ENCODE results near the gene ZNF565. TPM values are rescaled to one million over a fixed set of nuclear protein-coding genes. Genes with fewer than 3 reads are reported as not detected.
"Not testable (repeated sequence)": the region's sequence is repeated elsewhere in the genome, so short reads cannot be mapped to it uniquely, and the experiment has no call there.

Gene ZNF565
- total RNA-seq, 8 experiments from 2014 or later: 2.9 to 5.7 (median 4.8) TPM

GRCh38 chr19:36203293-36203692 is 11.2 kb downstream of the ZNF565 start:
- WGBS, 10 experiments: 88 to 100% (median 98%) methylated on average over 1 to 4 of the region's 4 CpGs; no CpG with 5 or more reads in 2 of the 10 experiments
- ATAC-seq (replicated peaks in 6 of 8): no peak
- H3K27ac ChIP-seq: no peak overlapping the region
- in situ Hi-C loops (cut with MboI; ENCODE audit: low pct_unique_long_range_greater_than_20kb in 2 of 9, low sequenced_read_pairs in 9 of 9, unreplicated experiment in 9 of 9): no loop called here
- no peaks in the 10 kb centered on the region for H3K4me1 ChIP-seq (replicated peaks in 1 of 2)
- H3K4me3 ChIP-seq: no peak overlapping the region

- WGBS, 10 experiments: 14 to 100% (median 88%) methylated on average over 1 to 5 of the region's 6 CpGs; no CpG with 5 or more reads in 3 of the 10 experiments
- Histone ChIP-seq H3K27ac (no peak overlapping the region), H3K4me3 (no peak overlapping the region), H3K4me1 (replicated peaks in 1 of 2) (no peaks in the 10 kb centered on the region)
- no peak for ATAC-seq (replicated peaks in 6 of 8)
- in situ Hi-C loops (cut with MboI; ENCODE audit: low pct_unique_long_range_greater_than_20kb in 2 of 9, low sequenced_read_pairs in 9 of 9, unreplicated experiment in 9 of 9): no loop called here
Measured at GRCh38 chr19:36201684-36202083, 12.8 kb downstream of the ZNF565 start.

GRCh38 chr19:36198119-36198518 is 16.3 kb downstream of the ZNF565 start:
- 86 to 100% (median 100%) methylated on average over 1 to 2 of the region's 2 CpGs for WGBS, 10 experiments
- Histone ChIP-seq H3K4me1 (replicated peaks in 1 of 2) (no peaks in the 10 kb centered on the region), H3K4me3 (no peak overlapping the region), H3K27ac (no peak overlapping the region)
- in situ Hi-C loops (cut with MboI; ENCODE audit: low pct_unique_long_range_greater_than_20kb in 2 of 9, low sequenced_read_pairs in 9 of 9, unreplicated experiment in 9 of 9): loop anchor here in 1 of 9 experiments (25.0 kb wide), 1 partner anchor 314 kb away; no protein-coding TSS in a partner anchor
- peak in 3 of 8 experiments; percentile 73 to 83 (median 73) for ATAC-seq (replicated peaks in 6 of 8)

GRCh38 chr19:36196249-36196648 is 18.2 kb downstream of the ZNF565 start:
- in situ Hi-C loops (cut with MboI; ENCODE audit: low pct_unique_long_range_greater_than_20kb in 2 of 9, low sequenced_read_pairs in 9 of 9, unreplicated experiment in 9 of 9): loop anchor here in 1 of 9 experiments (25.0 kb wide), 1 partner anchor 316 kb away; no protein-coding TSS in a partner anchor
- no peak for ATAC-seq (replicated peaks in 6 of 8)
- Histone ChIP-seq H3K27ac (no peak overlapping the region), H3K4me3 (no peak overlapping the region), H3K4me1 (replicated peaks in 1 of 2) (no peaks in the 10 kb centered on the region)
- 50 to 100% (median 89%) methylated on average over 1 to 2 of the region's 2 CpGs; no CpG with 5 or more reads in 4 of the 10 experiments for WGBS, 10 experiments

GRCh38 chr19:36186722-36187121 is 27.7 kb downstream of the ZNF565 start:
- not testable (repeated sequence) for H3K4me1 ChIP-seq (replicated peaks in 1 of 2); ATAC-seq (replicated peaks in 6 of 8); H3K4me3 ChIP-seq; H3K27ac ChIP-seq
- in situ Hi-C loops (cut with MboI; ENCODE audit: low pct_unique_long_range_greater_than_20kb in 2 of 9, low sequenced_read_pairs in 9 of 9, unreplicated experiment in 9 of 9): loop anchor here in 1 of 9 experiments (25.0 kb wide), 1 partner anchor 326 kb away; no protein-coding TSS in a partner anchor
- 80 to 100% (median 100%) methylated on average over 1 to 4 of the region's 5 CpGs; no CpG with 5 or more reads in 2 of the 10 experiments for WGBS, 10 experiments

GRCh38 chr19:36183245-36183628 is 31.2 kb downstream of the ZNF565 start:
- no peak for ATAC-seq (replicated peaks in 6 of 8)
- Histone ChIP-seq H3K27ac (no peak overlapping the region), H3K4me3 (no peak overlapping the region), H3K4me1 (replicated peaks in 1 of 2) (no peaks in the 10 kb centered on the region)
- WGBS, 10 experiments: 0 to 100% (median 94%) methylated on average over 1 to 6 of the region's 10 CpGs; no CpG with 5 or more reads in 2 of the 10 experiments
- in situ Hi-C loops (cut with MboI; ENCODE audit: low pct_unique_long_range_greater_than_20kb in 2 of 9, low sequenced_read_pairs in 9 of 9, unreplicated experiment in 9 of 9): loop anchor here in 1 of 9 experiments (25.0 kb wide), 1 partner anchor 329 kb away; no protein-coding TSS in a partner anchor

- in situ Hi-C loops (cut with MboI; ENCODE audit: low pct_unique_long_range_greater_than_20kb in 2 of 9, low sequenced_read_pairs in 9 of 9, unreplicated experiment in 9 of 9): loop anchor here in 1 of 9 experiments (25.0 kb wide), 1 partner anchor 330 kb away; no protein-coding TSS in a partner anchor
- 70 to 90% (median 80%) methylated on average over 1 to 16 of the region's 17 CpGs for WGBS, 10 experiments
- Histone ChIP-seq H3K4me3 (no peak overlapping the region), H3K27ac (no peak overlapping the region), H3K4me1 (replicated peaks in 1 of 2) (no peaks in the 10 kb centered on the region)
- peak in 1 of 8 experiments; percentile 23 for ATAC-seq (replicated peaks in 6 of 8)
Measured at GRCh38 chr19:36182612-36183244, 31.7 kb downstream of the ZNF565 start.

- not testable (repeated sequence) for H3K4me3 ChIP-seq; H3K4me1 ChIP-seq (replicated peaks in 1 of 2); H3K27ac ChIP-seq
- ATAC-seq (replicated peaks in 6 of 8): peak in 3 of 8 experiments; percentile 80 to 93 (median 82)
- in situ Hi-C loops (cut with MboI; ENCODE audit: low pct_unique_long_range_greater_than_20kb in 2 of 9, low sequenced_read_pairs in 9 of 9, unreplicated experiment in 9 of 9): loop anchor here in 2 of 9 experiments (10.0 to 25.0 kb wide), 2 partner anchors 54 to 333 kb away; no protein-coding TSS in a partner anchor
- WGBS, 10 experiments: 17 to 100% (median 82%) methylated on average over 1 to 2 of the region's 2 CpGs; no CpG with 5 or more reads in 2 of the 10 experiments
Measured at GRCh38 chr19:36179077-36179476, 35.4 kb downstream of the ZNF565 start.

GRCh38 chr19:36173846-36174245 is 40.6 kb downstream of the ZNF565 start:
- H3K4me3 ChIP-seq; ATAC-seq (replicated peaks in 6 of 8); H3K4me1 ChIP-seq (replicated peaks in 1 of 2); H3K27ac ChIP-seq: not testable (repeated sequence)
- in situ Hi-C loops (cut with MboI; ENCODE audit: low pct_unique_long_range_greater_than_20kb in 2 of 9, low sequenced_read_pairs in 9 of 9, unreplicated experiment in 9 of 9): loop anchor here in 1 of 9 experiments (10.0 kb wide), 1 partner anchor 49 kb away; no protein-coding TSS in a partner anchor
- WGBS, 10 experiments: 0 to 100% (median 84%) methylated on average over 1 to 7 of the region's 8 CpGs; no CpG with 5 or more reads in 3 of the 10 experiments

GRCh38 chr19:36172852-36173251 is 41.6 kb downstream of the ZNF565 start:
- in situ Hi-C loops (cut with MboI; ENCODE audit: low pct_unique_long_range_greater_than_20kb in 2 of 9, low sequenced_read_pairs in 9 of 9, unreplicated experiment in 9 of 9): loop anchor here in 1 of 9 experiments (10.0 kb wide), 1 partner anchor 48 kb away; no protein-coding TSS in a partner anchor
- ATAC-seq (replicated peaks in 6 of 8): no peak
- Histone ChIP-seq H3K27ac (no peak overlapping the region), H3K4me3 (no peak overlapping the region), H3K4me1 (replicated peaks in 1 of 2) (no peaks in the 10 kb centered on the region)
- WGBS, 10 experiments: 73 to 100% (median 92%) methylated on average over 1 to 5 of the region's 5 CpGs; no CpG with 5 or more reads in 4 of the 10 experiments

- Histone ChIP-seq H3K27ac (no peak overlapping the region), H3K4me1 (replicated peaks in 1 of 2) (no peaks in the 10 kb centered on the region), H3K4me3 (no peak overlapping the region)
- WGBS, 10 experiments: 40 to 92% (median 81%) methylated on average over 1 to 9 of the region's 9 CpGs; no CpG with 5 or more reads in 2 of the 10 experiments
- ATAC-seq (replicated peaks in 6 of 8): peak in 3 of 8 experiments; percentile 43 to 48 (median 47)
- in situ Hi-C loops (cut with MboI; ENCODE audit: low pct_unique_long_range_greater_than_20kb in 2 of 9, low sequenced_read_pairs in 9 of 9, unreplicated experiment in 9 of 9): no loop called here
Measured at GRCh38 chr19:36169084-36169760, 45.2 kb downstream of the ZNF565 start.

- H3K4me3 ChIP-seq: no peak overlapping the region
- H3K27ac ChIP-seq: no peak overlapping the region
- WGBS, 10 experiments: 88 to 100% (median 100%) methylated on average over 1 to 11 of the region's 12 CpGs; no CpG with 5 or more reads in 3 of the 10 experiments
- no peak for ATAC-seq (replicated peaks in 6 of 8)
- H3K4me1 ChIP-seq (replicated peaks in 1 of 2): no peaks in the 10 kb centered on the region
- in situ Hi-C loops (cut with MboI; ENCODE audit: low pct_unique_long_range_greater_than_20kb in 2 of 9, low sequenced_read_pairs in 9 of 9, unreplicated experiment in 9 of 9): no loop called here
Measured at GRCh38 chr19:36163813-36164212, 50.7 kb downstream of the ZNF565 start.

Data from motor neuron (in vitro differentiated cells).